Panc1 (cell line): Measurements from ENCODE around the gene SEMA4D. TPM values are rescaled to one million over a fixed set of nuclear protein-coding genes. Genes with fewer than 3 reads are reported as not detected.

Experiments used
- ATAC-seq: fragments of 200-7000 bp; cut with Tn5 transposase; 2 replicates; pipeline ENCODE4 v1.9.1; 2020; ENCODE audit warnings: mild to moderate bottlenecking, moderate library complexity
- BruUV-seq: library from RNA; stranded (reverse); fragments of 400-500 nt; replicated peaks from 2 replicates; lab custom pipeline; 2021; lab: Mats Ljungman, UMichigan
- CTCF ChIA-PET: fragments of 300-600 bp; sonication (Branson Sonifier 250); formaldehyde crosslinking; loops from one replicate; lab custom pipeline; 2022; ENCODE audit warnings: antibody characterized with exemption; lab: Charles Lee
- POLR2A ChIA-PET: fragments of 300-600 bp; sonication (Branson Sonifier 250); formaldehyde crosslinking; loops from one replicate; lab custom pipeline; 2022; ENCODE audit warnings: antibody characterized with exemption; lab: Charles Lee
- DNase-seq: peaks from one replicate; pipeline ENCODE4 v3.0.0-alpha.2; 2010; ENCODE audit warnings: low read depth, low spot score
- H3K27ac ChIP-seq: 2 replicates; pipeline ENCODE4 v1.5.1; 2011; ENCODE audit warnings: mild to moderate bottlenecking, low read length, inconsistent platforms
- H3K27me3 ChIP-seq: fragments of 200-500 bp; sonication (Bioruptor generic); 2 replicates; pipeline ENCODE4 v1.6.0; 2014; ENCODE audit warnings: low read length, inconsistent platforms; ENCODE audit not compliant: control insufficient read depth, insufficient read depth
- H3K36me3 ChIP-seq: fragments of 200-500 bp; sonication (Bioruptor generic); 2 replicates; pipeline ENCODE4 v1.5.1; 2014; ENCODE audit warnings: inconsistent platforms, mild to moderate bottlenecking, low read length, moderate library complexity; ENCODE audit not compliant: control insufficient read depth, insufficient read depth
- H3K4me1 ChIP-seq: 2 replicates; pipeline ENCODE4 v1.5.1; 2011; ENCODE audit warnings: inconsistent platforms, mild to moderate bottlenecking, low read length, moderate library complexity; ENCODE audit not compliant: control insufficient read depth, insufficient read depth
- H3K4me3 ChIP-seq, 2 experiments: 2 replicates each; pipeline ENCODE4 v1.5.1; 2011 to 2012; ENCODE audit warnings: low read depth in 2 of 2, low read length in 2 of 2, mild to moderate bottlenecking in 2 of 2, inconsistent platforms in 1 of 2, moderate library complexity in 1 of 2
- H3K9me3 ChIP-seq: fragments of 200-500 bp; sonication (Bioruptor generic); 2 replicates; pipeline ENCODE4 v1.5.1; 2014; ENCODE audit warnings: low read depth, mild to moderate bottlenecking, inconsistent platforms, low read length, moderate library complexity; ENCODE audit not compliant: control insufficient read depth, insufficient read depth
- CTCF ChIP-seq: fragments of 450-650 bp; IDR thresholded peaks from 2 replicates; pipeline ENCODE4 v1.5.1; 2017; ENCODE audit warnings: mild to moderate bottlenecking
- POLR2AphosphoS5 ChIP-seq: IDR thresholded peaks from 2 replicates; pipeline ENCODE4 v1.6.1; 2012; ENCODE audit warnings: mild to moderate bottlenecking, low read depth, low read length, moderate library complexity
- REST ChIP-seq, 2 experiments: IDR thresholded peaks; 2 replicates each; pipeline ENCODE4 v1.6.1; 2011 to 2012; ENCODE audit warnings: low read depth in 2 of 2, control low read depth in 1 of 2, low read length in 1 of 2, mild to moderate bottlenecking in 1 of 2, moderate library complexity in 1 of 2; ENCODE audit not compliant: insufficient read depth in 1 of 2
- SIN3A ChIP-seq: IDR thresholded peaks from 2 replicates; pipeline ENCODE4 v1.6.1; 2012; ENCODE audit warnings: low read depth, mild to moderate bottlenecking, low read length, moderate library complexity, borderline replicate concordance; ENCODE audit not compliant: insufficient read depth
- TCF7L2 ChIP-seq: IDR thresholded peaks from 2 replicates; pipeline ENCODE4 v1.6.1; 2011; ENCODE audit warnings: mild to moderate bottlenecking, low read depth, low read length, inconsistent platforms
- in situ Hi-C: cut with HindIII; loops from 2 replicates; pipeline ENCODE4 v1.10.0; 2016; ENCODE audit warnings: low sequenced_read_pairs, low pct_unique_long_range_greater_than_20kb
- intact Hi-C: fragments of 100-400 bp; cut with micrococcal nuclease; formaldehyde crosslinking; loops from one replicate; pipeline ENCODE4 v1.10.0; 2022; ENCODE audit not compliant: unreplicated experiment
- total RNA-seq: library from RNA; stranded (reverse); gene quantifications from one replicate; pipeline ENCODE4 v1.2.1, GENCODE V29; 2021; ENCODE audit not compliant: unreplicated experiment

SEMA4D gene
- total RNA-seq, 1 experiment from 2014 or later = 6.5 TPM

- no TSS peak for BruUV-seq
- intact Hi-C loops = loop anchor here (10.0 kb wide), 2 partner anchors 119 to 169 kb away; no protein-coding TSS in a partner anchor
- H3K9me3 ChIP-seq = no peaks in the 10 kb centered on the region
- no peak for ATAC-seq
- no peak overlapping the region for H3K4me3 ChIP-seq
- no peak for DNase-seq
- no peaks in the 10 kb centered on the region for H3K27me3 ChIP-seq
- no peak overlapping the region for H3K27ac ChIP-seq
- ChIA-PET CTCF (no interaction called here), POLR2A (no interaction called here)
- no peaks in the 10 kb centered on the region for H3K36me3 ChIP-seq
- TF ChIP-seq CTCF (no peak), REST (IDR thresholded peaks at IDR 0.05; ENCODE audit: insufficient read depth in 1 of 2, low read depth in 2 of 2, low read length in 1 of 2) (no peak), POLR2AphosphoS5 (no peak), SIN3A (no peak), TCF7L2 (no peak)
- in situ Hi-C loops = no loop called here
- no peaks in the 10 kb centered on the region for H3K4me1 ChIP-seq
These were observed 46.4 kb upstream of the SEMA4D start for GRCh38 chr9:89544279-89544661.

- CTCF ChIA-PET = no interaction called here
These were observed 45.8 kb upstream of the SEMA4D start for GRCh38 chr9:89543621-89544278.

More at GRCh38 chr9:89543621-89544278, 45.8 kb upstream of the SEMA4D start:
- BruUV-seq = no TSS peak
- Histone ChIP-seq H3K27ac (no peak overlapping the region), H3K4me3 (no peak overlapping the region), H3K27me3 (no peaks in the 10 kb centered on the region), H3K4me1 (no peaks in the 10 kb centered on the region), H3K9me3 (no peaks in the 10 kb centered on the region), H3K36me3 (no peaks in the 10 kb centered on the region)
- in situ Hi-C loops (no loop called here), intact Hi-C loops (loop anchor here (10.0 kb wide), 2 partner anchors 119 to 169 kb away; no protein-coding TSS in a partner anchor)
- no peak for DNase-seq
- TF ChIP-seq CTCF (no peak), SIN3A (no peak), REST (IDR thresholded peaks at IDR 0.05; ENCODE audit: insufficient read depth in 1 of 2, low read depth in 2 of 2, low read length in 1 of 2) (no peak)
- POLR2A ChIA-PET = no interaction called here
- no peak for ATAC-seq
